K562 (cell line): ENCODE data around the gene PWP2. TPM values are rescaled to one million over a fixed set of nuclear protein-coding genes. Genes with fewer than 3 reads are reported as not detected.
A peak's percentile ranks its signal among the peaks of the same experiment; 100 is the strongest.
"Not testable (repeated sequence)": the region's sequence is repeated elsewhere in the genome, so short reads cannot be mapped to it uniquely, and the experiment has no call there.

ENCODE experiments used
- ATAC-seq: fragments of 200-7000 bp; cut with Tn5 transposase; 3 replicates; pipeline ENCODE4 v1.9.1; 2020; ENCODE audit warnings: moderate library complexity
- BruUV-seq: library from RNA; stranded (reverse); fragments of 400-500 nt; replicated peaks from 2 replicates; lab custom pipeline; 2021; lab: Mats Ljungman, UMichigan
- CTCF ChIA-PET: fragments of 300-600 bp; formaldehyde crosslinking; extraction: SDS; loops from one replicate; lab custom pipeline; 2021; ENCODE audit warnings: low intra/inter-chr PET ratio; lab: Yijun Ruan, JAX
- POLR2A ChIA-PET: fragments of 300-600, 350-650 bp; sonication (Branson Sonifier 250); formaldehyde crosslinking; extraction: SDS; loops from one replicate; lab custom pipeline; 2021; ENCODE audit warnings: antibody characterized with exemption, inconsistent platforms; lab: Yijun Ruan, JAX
- DNase-seq, 4 experiments: peaks; one replicate each; pipeline versions ENCODE4 v3.0.0 to v3.0.0-alpha.2; 2011 to 2018; ENCODE audit warnings: low spot score in 3 of 4, mixed read lengths in 3 of 4; ENCODE audit errors: extremely low read depth in 1 of 4
- FAIRE-seq: peaks from 2 replicates; lab custom pipeline; 2011; peaks lifted over from hg19 to GRCh38; lab: Jason Lieb, UNC
- H2AFZ ChIP-seq: 2 replicates; pipeline ENCODE4 v1.6.0; 2011; ENCODE audit warnings: low read depth, low read length, control low read depth, inconsistent platforms
- H3K27ac ChIP-seq: fragments of 200-600 bp; 3 replicates; pipeline ENCODE4 v1.8.0; 2011; ENCODE audit warnings: low read depth, mild to moderate bottlenecking, control low read depth, inconsistent platforms, low read length, moderate library complexity, mixed read lengths; ENCODE audit errors: extremely low read depth
- H3K27me3 ChIP-seq, 2 experiments: fragments of 300-600 bp in 1 of 2; 2 replicates in 1 of 2; 3 replicates in 1 of 2; pipeline versions ENCODE4 v1.6.0 to v1.8.0; 2011; ENCODE audit warnings: inconsistent platforms in 2 of 2, low read length in 2 of 2, mild to moderate bottlenecking in 1 of 2, mixed read lengths in 1 of 2, moderate library complexity in 1 of 2; ENCODE audit not compliant: control insufficient read depth in 2 of 2, insufficient read depth in 2 of 2
- H3K36me3 ChIP-seq: fragments of 300-600 bp; 3 replicates; pipeline ENCODE4 v1.8.0; 2011; ENCODE audit warnings: mild to moderate bottlenecking, low read length, inconsistent platforms; ENCODE audit not compliant: control insufficient read depth, insufficient read depth
- H3K4me1 ChIP-seq, 2 experiments: fragments of 200-600 bp in 1 of 2; replicated peaks in 1 of 2; 2 replicates in 1 of 2; 3 replicates in 1 of 2; pipeline versions ENCODE4 v1.5.1 to v1.8.0; 2011; ENCODE audit warnings: inconsistent platforms in 2 of 2, low read length in 2 of 2, mild to moderate bottlenecking in 1 of 2, mixed read lengths in 1 of 2, moderate library complexity in 1 of 2; ENCODE audit not compliant: control insufficient read depth in 2 of 2, insufficient read depth in 2 of 2
- H3K4me2 ChIP-seq: 2 replicates; pipeline ENCODE4 v1.6.1; 2011; ENCODE audit warnings: low read length, control low read depth, inconsistent platforms, mixed read lengths; ENCODE audit not compliant: insufficient read depth
- H3K4me3 ChIP-seq: fragments of 200-600 bp; sonication (generic), shearing (Covaris generic); 2 replicates; pipeline ENCODE4 v1.5.1; 2016; ENCODE audit warnings: control low read depth, inconsistent platforms
- H3K79me2 ChIP-seq: fragments of 200-600 bp; 3 replicates; pipeline ENCODE4 v1.8.0; 2011; ENCODE audit warnings: low read length, inconsistent platforms; ENCODE audit not compliant: control insufficient read depth, insufficient read depth
- H3K9ac ChIP-seq, 2 experiments: 2 replicates each; pipeline versions ENCODE4 v1.6.0 to v1.6.1; 2011; ENCODE audit warnings: low read depth in 2 of 2, low read length in 2 of 2, control low read depth in 1 of 2, inconsistent platforms in 1 of 2, mild to moderate bottlenecking in 1 of 2, mixed read lengths in 1 of 2; ENCODE audit not compliant: insufficient read depth in 1 of 2
- H3K9me1 ChIP-seq: one replicate; pipeline ENCODE4 v1.6.0; 2011; ENCODE audit warnings: inconsistent platforms, mild to moderate bottlenecking, low read length, moderate library complexity; ENCODE audit not compliant: control insufficient read depth, insufficient read depth
- H3K9me3 ChIP-seq: replicated peaks from 2 replicates; pipeline ENCODE4 v1.5.1; 2011; ENCODE audit warnings: low read depth, low read length, inconsistent platforms; ENCODE audit not compliant: control insufficient read depth, insufficient read depth
- H4K20me1 ChIP-seq: replicated peaks from 2 replicates; pipeline ENCODE4 v1.6.1; 2011; ENCODE audit warnings: low read length, inconsistent platforms, mixed read lengths; ENCODE audit not compliant: control insufficient read depth, insufficient read depth
- WGBS: fragments of 100-300 bp; shearing (Covaris generic); methylation state at CpG from one replicate; pipeline ENCODE4 v1.1.6; 2016; ENCODE audit warnings: low coverage, mixed read lengths; ENCODE audit not compliant: insufficient coverage; ENCODE audit errors: missing lambda C conversion rate; 5-methylcytosine and 5-hydroxymethylcytosine counted together
- in situ Hi-C: fragments of 300-500 bp; cut with MboI; formaldehyde crosslinking; loops from 4 replicates; pipeline ENCODE4 v1.15.0; 2018; ENCODE audit warnings: inconsistent platforms, mixed read lengths
- intact Hi-C: fragments of 100-400 bp; cut with micrococcal nuclease; formaldehyde crosslinking; loops from 2 replicates; pipeline ENCODE4 v1.14.2; 2022
- polyA plus RNA-seq, 8 experiments: library from polyadenylated mRNA; depleted of rRNA in 4 of 8; stranded (reverse) in 5 of 8; unstranded in 3 of 8; fragments of >200 nt; fragmentation: Nextera tagmentation in 2 of 8; fragmentation: Illumina TruSeq in 1 of 8; extraction: Ambion mirVana in 2 of 8; extraction: Trizol in 1 of 8; gene quantifications; 2 replicates each; pipeline versions ENCODE4 v1.2.1 to v1.2.3, GENCODE V29; 2011 to 2014; ENCODE audit warnings: inconsistent platforms in 1 of 8, missing spikeins in 1 of 8
- total RNA-seq, 7 experiments: library from RNA; depleted of rRNA in 6 of 7; stranded (reverse); fragments of >200 nt in 6 of 7; fragmentation: Illumina TruSeq in 2 of 7; extraction: Trizol in 2 of 7; gene quantifications; 2 replicates each; pipeline versions ENCODE4 v1.2.1 to v1.2.3, GENCODE V29; 2011 to 2021; ENCODE audit warnings: low replicate concordance in 1 of 7

Gene PWP2
- total and polyA plus RNA-seq, 9 of the 15 experiments (the other 6 are each of a cell fraction or from before 2014, with no cell fraction given) = 0.72 to 57.6 (median 31.1) TPM

DNA sequence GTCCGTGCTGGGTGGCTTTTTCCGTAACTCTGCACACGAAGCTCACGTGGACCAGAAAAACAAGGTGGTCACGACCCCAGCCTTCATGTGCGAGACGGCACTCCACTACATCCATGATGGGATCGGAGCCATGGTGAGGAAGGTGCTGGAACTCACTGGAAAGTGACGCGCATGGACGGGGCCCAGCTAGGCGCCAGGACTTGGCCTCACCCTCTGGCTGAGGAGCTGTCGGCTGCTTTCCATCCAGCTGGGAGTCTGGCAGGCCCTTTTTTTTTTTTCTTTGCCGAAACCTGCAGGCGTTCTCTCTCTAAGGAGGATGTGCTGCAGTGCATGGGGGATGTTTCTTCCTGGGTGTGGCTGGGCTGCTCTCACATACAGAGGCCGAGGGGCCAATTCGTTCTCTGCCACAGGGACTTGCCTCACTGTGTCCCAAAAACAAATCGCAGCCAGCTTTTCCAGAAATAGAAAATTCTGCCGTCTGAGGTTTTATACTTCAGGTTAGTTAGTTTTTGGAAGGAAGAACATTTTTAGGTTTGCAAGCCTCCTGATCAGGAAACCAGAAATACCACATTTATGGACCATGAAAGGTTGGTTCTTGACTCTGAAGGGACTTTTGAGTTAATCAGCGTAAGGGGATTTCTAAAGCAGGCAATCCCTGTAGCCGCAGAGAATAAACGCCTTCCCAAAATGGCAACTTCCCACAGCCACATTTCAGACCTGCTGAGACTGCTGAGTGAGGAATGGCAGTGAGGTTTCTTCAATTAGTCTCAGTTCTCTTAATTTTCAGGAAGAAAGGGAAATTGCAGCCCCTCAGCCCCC, 37.8 kb downstream of the PWP2 start:
- H3K27me3 ChIP-seq, H3K9ac ChIP-seq, H3K79me2 ChIP-seq, DNase-seq, ATAC-seq, H3K36me3 ChIP-seq, POLR2A ChIA-PET, H4K20me1 ChIP-seq, intact Hi-C loops, H3K9me3 ChIP-seq, H2AFZ ChIP-seq, CTCF ChIA-PET, H3K4me3 ChIP-seq, H3K9me1 ChIP-seq, H3K27ac ChIP-seq, H3K4me2 ChIP-seq, H3K4me1 ChIP-seq: not testable (repeated sequence)
- BruUV-seq = TSS peak; percentile 75
- FAIRE-seq = peak; percentile 78
- WGBS = no CpG with 5 or more reads among the region's 22 CpGs
- in situ Hi-C loops = loop anchor here (25.0 kb wide), 1 partner anchor 358 kb away; the partner anchor contains the start of genes CSTB and RRP1

- WGBS = no CpG with 5 or more reads among the region's 12 CpGs
- CTCF ChIA-PET, H3K4me1 ChIP-seq, H3K4me3 ChIP-seq, H4K20me1 ChIP-seq, H3K79me2 ChIP-seq, H2AFZ ChIP-seq, DNase-seq, H3K4me2 ChIP-seq, POLR2A ChIA-PET, H3K9me1 ChIP-seq, H3K27me3 ChIP-seq, H3K36me3 ChIP-seq, intact Hi-C loops, H3K27ac ChIP-seq, H3K9me3 ChIP-seq, BruUV-seq, ATAC-seq, H3K9ac ChIP-seq, FAIRE-seq: not testable (repeated sequence)
- in situ Hi-C loops = loop anchor here (25.0 kb wide), 1 partner anchor 358 kb away; the partner anchor contains the start of genes CSTB and RRP1
Observed at GRCh38 chr21:44145616-44146015, 38.4 kb downstream of the PWP2 start.
